ENCODE measurements around the gene GRIN2D.
"Not testable (repeated sequence)": the region's sequence is repeated elsewhere in the genome, so short reads cannot be mapped to it uniquely, and the experiment has no call there.

The GRIN2D gene

GRCh38 chr19:48368936-48369335, 24.5 kb upstream of the GRIN2D start:
- in situ Hi-C loops (cut with HindIII; ENCODE audit: low pct_ligation_motif_present, low pct_unique_long_range_greater_than_20kb, low sequenced_read_pairs), result no loop called here
- DNase-seq, result no peak

- in situ Hi-C loops (cut with HindIII; ENCODE audit: low pct_ligation_motif_present, low pct_unique_long_range_greater_than_20kb, low sequenced_read_pairs), result no loop called here
- no peak for DNase-seq
Measured at GRCh38 chr19:48370955-48371354, 22.5 kb upstream of the GRIN2D start.

DNA sequence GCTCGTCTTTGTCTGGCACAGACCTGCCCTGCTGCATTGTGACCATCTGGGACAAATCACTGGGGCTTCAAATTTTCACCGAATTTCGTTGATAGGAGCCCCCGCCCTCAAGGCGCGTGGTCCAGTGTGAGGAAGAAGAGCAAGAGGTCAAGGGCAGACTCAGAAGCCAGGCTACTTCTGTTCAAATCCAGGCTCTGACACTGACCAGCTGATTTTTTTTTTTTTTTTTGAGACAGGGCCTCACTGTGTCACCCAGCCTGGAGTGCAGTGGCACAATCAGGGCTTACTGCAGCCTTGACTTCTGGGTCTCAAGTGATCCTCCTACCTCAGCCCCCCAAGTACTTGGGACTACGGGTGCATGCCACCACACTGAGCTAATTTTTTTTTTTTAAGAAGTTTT, 22.1 kb upstream of the GRIN2D start:
- no peak for DNase-seq
- in situ Hi-C loops (cut with HindIII; ENCODE audit: low pct_ligation_motif_present, low pct_unique_long_range_greater_than_20kb, low sequenced_read_pairs), result no loop called here

DNA sequence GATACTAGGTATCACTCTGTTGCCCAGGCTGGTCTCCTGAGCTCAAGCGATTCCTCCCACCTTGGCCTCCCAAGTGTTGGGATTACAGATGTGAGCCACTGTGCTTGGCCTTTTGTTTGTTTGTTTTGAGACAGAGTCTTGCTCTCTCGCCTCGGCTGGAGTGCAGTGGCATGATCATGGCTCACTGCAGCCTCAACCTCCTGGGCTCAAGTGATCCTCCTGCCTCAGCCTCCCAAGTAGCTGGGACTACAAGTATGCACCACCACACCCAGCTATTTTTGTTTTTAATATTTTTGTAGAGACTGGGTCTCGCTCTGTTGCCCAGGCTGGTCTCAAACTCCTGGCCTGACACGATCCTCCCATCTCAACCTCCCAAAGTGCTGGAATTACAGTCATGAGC, 21.7 kb upstream of the GRIN2D start:
- DNase-seq; in situ Hi-C loops (cut with HindIII; ENCODE audit: low pct_ligation_motif_present, low pct_unique_long_range_greater_than_20kb, low sequenced_read_pairs): not testable (repeated sequence)

DNA sequence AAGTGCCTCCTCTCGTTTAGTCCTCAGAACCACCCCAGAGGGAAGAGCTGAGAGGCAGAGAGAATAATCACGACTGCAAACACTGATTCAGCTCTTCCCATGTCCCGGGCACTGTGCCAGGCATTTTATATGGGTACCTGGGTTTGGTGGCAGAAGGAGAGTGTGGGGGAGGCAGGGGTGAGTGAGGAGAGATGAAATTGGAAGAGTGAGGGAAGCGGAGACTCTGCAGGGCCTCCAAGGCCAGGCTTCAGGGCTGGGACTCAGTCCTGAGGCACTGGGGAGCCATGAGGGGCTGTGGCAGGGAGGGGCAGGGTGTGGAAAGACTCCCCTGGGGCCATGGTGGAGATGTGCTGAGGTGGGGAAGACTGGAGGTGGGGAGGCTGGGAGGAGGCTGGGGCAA, 20.6 kb upstream of the GRIN2D start:
- no peak for DNase-seq
- in situ Hi-C loops (cut with HindIII; ENCODE audit: low pct_ligation_motif_present, low pct_unique_long_range_greater_than_20kb, low sequenced_read_pairs), result no loop called here

GRCh38 chr19:48373567-48373966, 19.9 kb upstream of the GRIN2D start:
- in situ Hi-C loops (cut with HindIII; ENCODE audit: low pct_ligation_motif_present, low pct_unique_long_range_greater_than_20kb, low sequenced_read_pairs), result no loop called here
- no peak for DNase-seq

DNA sequence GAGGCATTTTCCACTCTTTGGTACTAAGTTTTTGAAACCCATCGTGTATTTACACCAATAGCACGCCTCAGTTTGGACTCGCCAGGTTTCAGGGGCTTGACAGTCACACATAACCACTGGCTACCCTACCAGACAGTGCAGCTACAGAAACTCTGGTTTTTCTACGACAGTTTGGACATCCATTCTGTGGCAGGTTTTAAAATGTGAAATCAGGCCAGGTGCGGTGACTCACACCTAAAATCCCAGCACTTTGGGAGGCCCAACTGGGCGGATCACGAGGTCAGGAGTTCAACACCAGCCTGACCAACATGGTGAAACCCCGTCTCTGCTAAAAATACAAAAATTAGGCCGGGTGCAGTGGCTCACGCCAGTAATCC, 15.3 kb upstream of the GRIN2D start:
- DNase-seq, result no peak
- in situ Hi-C loops (cut with HindIII; ENCODE audit: low pct_ligation_motif_present, low pct_unique_long_range_greater_than_20kb, low sequenced_read_pairs), result no loop called here

GRCh38 chr19:48379058-48379457, 14.4 kb upstream of the GRIN2D start:
- in situ Hi-C loops (cut with HindIII; ENCODE audit: low pct_ligation_motif_present, low pct_unique_long_range_greater_than_20kb, low sequenced_read_pairs), result no loop called here
- no peak for DNase-seq

DNA sequence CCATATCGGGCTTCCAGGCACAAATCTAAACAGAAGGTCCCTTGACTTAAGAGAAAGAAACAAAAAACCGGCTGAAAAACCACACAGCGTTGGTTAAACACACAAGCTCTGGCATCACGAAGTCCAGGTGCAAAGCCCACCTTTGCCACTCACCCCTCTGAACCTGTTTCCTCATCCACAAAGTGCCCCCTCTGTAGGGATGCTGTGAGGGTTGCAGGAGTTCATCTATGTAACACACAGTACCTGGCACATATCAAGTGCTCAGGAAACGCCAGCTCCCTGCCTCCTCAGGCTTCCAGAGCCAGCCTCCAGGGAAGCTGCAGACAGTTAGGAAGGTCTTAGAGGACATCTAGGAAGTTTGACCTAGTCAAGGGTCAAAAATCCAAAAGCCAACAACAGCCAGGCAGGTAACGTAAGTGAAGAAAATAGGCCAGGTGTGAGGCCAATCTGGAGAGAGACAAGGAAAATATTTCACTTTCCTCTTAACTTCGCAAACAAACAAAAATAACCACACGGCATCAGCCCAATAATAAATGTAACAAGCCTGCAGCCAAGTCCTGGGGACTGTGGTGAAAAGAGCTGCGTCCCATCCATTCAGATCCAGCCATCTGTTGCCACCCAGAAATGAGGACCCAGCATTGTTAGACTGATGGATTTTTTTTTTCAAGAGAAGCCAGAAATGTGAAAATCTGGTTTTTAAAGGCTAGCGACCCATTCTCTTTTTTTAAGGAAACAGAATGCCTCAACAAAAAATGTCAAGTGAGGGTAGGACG, 12.1 kb upstream of the GRIN2D start:
- in situ Hi-C loops (cut with HindIII; ENCODE audit: low pct_ligation_motif_present, low pct_unique_long_range_greater_than_20kb, low sequenced_read_pairs), result no loop called here
- DNase-seq, result no peak

DNA sequence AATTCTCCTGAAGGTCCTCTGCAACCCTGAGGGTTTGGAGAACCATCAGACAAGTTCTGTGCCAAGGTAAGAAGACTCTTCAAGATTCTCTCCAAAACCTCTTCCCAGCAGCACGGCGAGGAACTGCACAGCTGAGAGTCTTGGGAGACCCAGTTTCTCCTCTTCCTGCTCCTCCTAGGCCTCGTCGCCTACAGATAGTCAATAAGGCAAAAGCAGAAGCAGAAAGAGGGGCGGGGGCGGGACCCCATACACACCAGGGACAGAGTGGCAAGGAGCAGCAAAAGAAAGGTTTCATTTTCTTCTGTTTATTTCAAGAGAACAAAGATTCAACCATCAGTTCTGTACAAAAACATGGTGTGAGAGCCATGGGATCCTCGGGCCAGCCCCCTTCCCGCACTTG, 11.2 kb upstream of the GRIN2D start:
- DNase-seq, result no peak

GRCh38 chr19:48385461-48386087, 7.9 kb upstream of the GRIN2D start:
- in situ Hi-C loops (cut with HindIII; ENCODE audit: low pct_ligation_motif_present, low pct_unique_long_range_greater_than_20kb, low sequenced_read_pairs), result no loop called here
- no peak for DNase-seq

More for the DNA sequence above, 11.2 kb upstream of the GRIN2D start:
- in situ Hi-C loops (cut with HindIII; ENCODE audit: low pct_ligation_motif_present, low pct_unique_long_range_greater_than_20kb, low sequenced_read_pairs), result no loop called here

- in situ Hi-C loops (cut with HindIII; ENCODE audit: low pct_ligation_motif_present, low pct_unique_long_range_greater_than_20kb, low sequenced_read_pairs), result no loop called here
- no peak for DNase-seq
Measured at GRCh38 chr19:48386981-48387380, 6.5 kb upstream of the GRIN2D start.

- peak; percentile 50 for DNase-seq
- in situ Hi-C loops (cut with HindIII; ENCODE audit: low pct_ligation_motif_present, low pct_unique_long_range_greater_than_20kb, low sequenced_read_pairs), result no loop called here
Measured at GRCh38 chr19:48390188-48391099, 3.0 kb upstream of the GRIN2D start.

DNA sequence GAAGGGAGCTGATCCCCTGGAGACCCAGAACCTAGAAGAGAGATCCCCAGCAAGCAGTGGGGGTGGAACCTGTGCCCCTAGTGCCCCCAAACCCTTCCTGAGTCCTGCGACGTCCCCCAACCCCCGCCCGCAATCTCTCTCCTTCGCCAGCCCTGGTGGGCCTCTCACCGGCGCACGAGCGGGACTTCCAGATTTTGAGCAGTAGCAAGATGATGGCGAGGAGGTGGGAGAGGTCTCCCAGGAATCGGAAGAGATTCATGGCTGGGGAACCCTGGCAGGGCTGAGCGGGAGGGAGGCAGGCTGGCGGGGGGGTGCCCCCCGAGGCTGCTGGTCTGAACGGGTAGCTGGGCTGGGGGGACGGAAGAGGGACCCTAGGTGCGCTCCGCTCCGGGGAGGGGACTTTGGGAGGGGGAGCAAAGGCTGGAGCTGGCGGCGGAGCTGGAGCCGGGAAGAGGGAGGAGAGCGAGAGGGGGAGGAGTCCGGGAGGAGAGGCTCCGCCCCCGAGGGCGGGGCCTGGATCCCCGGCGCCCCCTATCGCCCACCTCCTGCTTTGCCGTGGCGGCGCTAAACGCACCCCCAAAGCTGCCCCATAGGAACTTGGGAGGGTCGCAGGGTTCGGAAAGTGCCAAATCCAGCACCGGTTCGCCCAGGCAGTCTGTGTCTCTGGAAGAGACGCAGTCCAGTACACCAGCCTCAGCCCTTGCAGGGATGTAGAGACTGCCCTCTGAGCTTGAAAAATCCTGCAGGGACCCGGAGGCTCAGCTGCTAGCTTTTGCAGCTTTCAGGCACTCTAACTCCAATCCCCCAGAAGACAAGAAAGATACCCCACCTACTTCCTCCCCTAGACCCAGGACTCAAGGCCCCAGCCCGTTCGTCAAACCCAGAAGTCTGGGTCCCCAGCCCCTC, 2.1 kb upstream of the GRIN2D start, which contains the start of gene KDELR1:
TSS of gene KDELR1 (minus strand) at position 452 of the 906 bp plus-strand sequence. CDS start at position 259, 193 bp downstream.
- in situ Hi-C loops (cut with HindIII; ENCODE audit: low pct_ligation_motif_present, low pct_unique_long_range_greater_than_20kb, low sequenced_read_pairs), result no loop called here
- DNase-seq, result peak; percentile 59

DNA sequence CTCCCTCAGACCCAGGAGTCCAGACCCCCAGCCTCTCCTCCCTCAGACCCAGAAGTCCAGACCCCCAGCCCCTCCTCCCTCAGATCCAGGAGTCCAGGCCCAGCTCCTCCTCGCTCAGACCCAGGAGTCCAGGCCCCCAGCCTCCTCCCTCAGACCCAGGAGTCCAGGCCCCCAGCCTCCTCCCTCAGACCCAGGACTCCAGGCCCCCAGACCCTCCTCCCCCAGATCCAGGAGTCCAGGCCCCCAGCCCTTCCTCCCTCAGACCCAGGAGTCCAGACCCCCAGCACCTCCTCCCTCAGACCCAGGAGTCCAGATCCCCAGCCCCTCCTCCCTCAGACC, 1.5 kb upstream of the GRIN2D start:
- in situ Hi-C loops (cut with HindIII; ENCODE audit: low pct_ligation_motif_present, low pct_unique_long_range_greater_than_20kb, low sequenced_read_pairs); DNase-seq: not testable (repeated sequence)

DNA sequence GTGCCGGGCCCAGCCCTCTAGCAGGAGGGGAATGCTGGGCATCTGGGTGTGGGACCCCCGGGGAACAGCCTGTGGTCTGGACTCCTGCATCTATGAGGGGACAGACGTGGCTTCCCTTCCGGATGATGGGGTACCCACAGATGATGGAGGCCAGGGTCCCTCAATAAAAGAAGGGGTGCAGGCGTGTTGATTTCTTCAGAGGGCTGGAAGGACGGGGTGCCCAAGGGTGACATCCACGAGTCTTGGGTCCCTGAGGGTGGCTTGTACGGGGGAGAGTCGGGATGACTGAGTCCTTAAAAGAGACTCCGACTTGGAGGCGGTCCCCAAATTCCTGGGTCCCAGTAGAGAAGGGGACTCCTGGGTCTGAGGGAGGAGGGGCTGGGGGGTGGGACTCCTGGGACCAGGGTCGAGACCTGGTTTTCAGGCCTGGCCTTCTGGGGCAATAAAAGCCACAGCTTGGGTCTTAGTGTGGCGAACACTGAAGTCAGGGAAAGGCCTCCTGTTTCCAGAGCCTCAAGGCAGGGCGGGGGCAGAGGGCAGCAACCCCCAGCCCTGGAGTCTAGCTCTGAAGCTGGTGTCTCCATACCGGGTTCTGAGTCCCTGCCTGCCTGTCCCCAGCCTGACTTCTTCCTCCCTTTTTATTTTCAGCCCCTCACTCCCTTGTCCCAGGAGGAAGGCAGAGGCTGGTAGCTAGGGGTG, 459 bp upstream of the GRIN2D start:
- DNase-seq, result no peak
- in situ Hi-C loops (cut with HindIII; ENCODE audit: low pct_ligation_motif_present, low pct_unique_long_range_greater_than_20kb, low sequenced_read_pairs), result no loop called here

GRCh38 chr19:48394331-48395169, 1.1 kb downstream of the GRIN2D start:
- in situ Hi-C loops (cut with HindIII; ENCODE audit: low pct_ligation_motif_present, low pct_unique_long_range_greater_than_20kb, low sequenced_read_pairs), result no loop called here
- no peak for DNase-seq
